GM23338 (cell line): ENCODE results near the gene YY2. TPM values are rescaled to one million over a fixed set of nuclear protein-coding genes. Genes with fewer than 3 reads are reported as not detected.

ENCODE experiments used
- ATAC-seq: fragments of 200-7000 bp; cut with Tn5 transposase; 3 replicates; pipeline ENCODE4 v1.9.1; 2020
- DNase-seq: peaks from one replicate; pipeline ENCODE4 v3.0.0-alpha.2; 2015; ENCODE audit warnings: low spot score
- H2AFZ ChIP-seq: fragments of 200-600 bp; sonication (generic); 2 replicates; pipeline ENCODE4 v1.8.0; 2016; ENCODE audit warnings: antibody characterized with exemption, mild to moderate bottlenecking, moderate library complexity
- H3F3A ChIP-seq: fragments of 200-600 bp; sonication (generic); replicated peaks from 2 replicates; pipeline ENCODE4 v1.8.0; 2017; ENCODE audit warnings: antibody characterized with exemption, mixed run types, low read depth
- H3K27ac ChIP-seq: fragments of 200-600 bp; sonication (generic); 2 replicates; pipeline ENCODE4 v1.6.1; 2016; ENCODE audit warnings: low read depth
- H3K27me3 ChIP-seq: fragments of 200-600 bp; sonication (generic); 2 replicates; pipeline ENCODE4 v1.8.0; 2016; ENCODE audit warnings: mild to moderate bottlenecking, mixed run types, moderate library complexity; ENCODE audit not compliant: insufficient read depth
- H3K36me3 ChIP-seq: fragments of 200-600 bp; sonication (generic); 2 replicates; pipeline ENCODE4 v1.8.0; 2016; ENCODE audit warnings: mild to moderate bottlenecking; ENCODE audit not compliant: insufficient read depth
- H3K4me1 ChIP-seq: fragments of 200-600 bp; sonication (generic); 2 replicates; pipeline ENCODE4 v1.8.0; 2016; ENCODE audit warnings: mild to moderate bottlenecking, moderate library complexity; ENCODE audit not compliant: insufficient read depth
- H3K4me2 ChIP-seq: fragments of 200-600 bp; sonication (generic); 2 replicates; pipeline ENCODE4 v1.7.1; 2017; ENCODE audit warnings: mixed run types
- H3K4me3 ChIP-seq: fragments of 200-600 bp; sonication (generic); 2 replicates; pipeline ENCODE4 v1.6.1; 2016; ENCODE audit warnings: mixed run types
- H3K79me2 ChIP-seq: fragments of 200-600 bp; sonication (generic); replicated peaks from 2 replicates; pipeline ENCODE4 v1.8.0; 2017; ENCODE audit warnings: mild to moderate bottlenecking; ENCODE audit not compliant: insufficient read depth
- H3K9me2 ChIP-seq: fragments of 200-600 bp; sonication (generic); 2 replicates; pipeline ENCODE4 v1.8.0; 2017; ENCODE audit not compliant: insufficient read depth
- H4K20me1 ChIP-seq: fragments of 200-600 bp; sonication (generic); replicated peaks from 2 replicates; pipeline ENCODE4 v1.8.0; 2017; ENCODE audit warnings: mild to moderate bottlenecking; ENCODE audit not compliant: insufficient read depth
- H3K27ac Mint-ChIP-seq: 2 replicates; pipeline ENCODE4 v1.8.0; 2020; ENCODE audit warnings: inconsistent platforms, mild to moderate bottlenecking, moderate library complexity, mixed read lengths
- H3K27me3 Mint-ChIP-seq: 3 replicates; pipeline ENCODE4 v1.8.0; 2022; ENCODE audit warnings: low read depth, mild to moderate bottlenecking, moderate library complexity, mixed read lengths, inconsistent platforms; ENCODE audit not compliant: insufficient read depth, poor library complexity
- H3K36me3 Mint-ChIP-seq: 3 replicates; pipeline ENCODE4 v1.8.0; 2021; ENCODE audit warnings: low read depth, mild to moderate bottlenecking, inconsistent platforms, moderate library complexity, mixed read lengths
- H3K4me1 Mint-ChIP-seq: 3 replicates; pipeline ENCODE4 v1.8.0; 2020; ENCODE audit warnings: mild to moderate bottlenecking, inconsistent platforms, mixed read lengths
- H3K4me3 Mint-ChIP-seq: 3 replicates; pipeline ENCODE4 v1.8.0; 2021; ENCODE audit warnings: moderate library complexity, mild to moderate bottlenecking, inconsistent platforms, mixed read lengths
- H3K9me3 Mint-ChIP-seq: 3 replicates; pipeline ENCODE4 v1.8.0; 2020; ENCODE audit warnings: moderate library complexity, mild to moderate bottlenecking, inconsistent platforms, mixed read lengths
- CREB1 ChIP-seq: fragments of 250-450 bp; sonication (Bioruptor Pico); IDR thresholded peaks from 2 replicates; pipeline ENCODE4 v1.5.0; 2020; ENCODE audit warnings: low read depth, mild to moderate bottlenecking, moderate library complexity
- EZH2 ChIP-seq: fragments of 200-600 bp; sonication (generic); IDR thresholded peaks from one replicate; pipeline ENCODE4 v1.8.0; 2017; ENCODE audit warnings: antibody characterized with exemption, mild to moderate bottlenecking, low read depth; ENCODE audit not compliant: unreplicated experiment
- EZH2phosphoT487 ChIP-seq: fragments of 200-600 bp; sonication (generic); IDR thresholded peaks from one replicate; pipeline ENCODE4 v1.8.1; 2018; ENCODE audit warnings: antibody characterized with exemption; ENCODE audit not compliant: unreplicated experiment
- JUNB ChIP-seq: IDR thresholded peaks from one replicate; pipeline ENCODE4 v1.6.1; 2016; ENCODE audit warnings: antibody characterized with exemption; ENCODE audit not compliant: unreplicated experiment
- NANOG ChIP-seq: IDR thresholded peaks from 2 replicates; pipeline ENCODE4 v1.6.1; 2016; ENCODE audit warnings: antibody characterized with exemption, borderline replicate concordance
- POLR2AphosphoS5 ChIP-seq: IDR thresholded peaks from 2 replicates; pipeline ENCODE4 v1.6.1; 2016; ENCODE audit warnings: antibody characterized with exemption, low read depth
- STAT1 ChIP-seq: IDR thresholded peaks from one replicate; pipeline ENCODE4 v1.6.1; 2016; ENCODE audit warnings: antibody characterized with exemption; ENCODE audit not compliant: unreplicated experiment
- ZNF114 ChIP-seq: fragments of 250-450 bp; sonication (Bioruptor Pico); IDR thresholded peaks from 2 replicates; pipeline ENCODE4 v1.5.0; 2020; ENCODE audit warnings: mild to moderate bottlenecking, moderate library complexity
- polyA plus RNA-seq: library from polyadenylated mRNA; unstranded; fragments of >200 nt; fragmentation: Nextera tagmentation; extraction: Ambion mirVana; gene quantifications from 2 replicates; pipeline ENCODE4 v1.2.1, GENCODE V29; 2016
- total RNA-seq: library from RNA; depleted of rRNA; stranded (reverse); fragments of >200 nt; shearing (Covaris generic); gene quantifications from 2 replicates; pipeline ENCODE4 v1.2.3, GENCODE V29; 2014
- TF ChIP-seq, protein P1 (sequence below): IDR thresholded peaks from one replicate; pipeline ENCODE4 v1.6.1; 2018; ENCODE audit warnings: antibody characterized with exemption; ENCODE audit not compliant: unreplicated experiment

The YY2 gene
- total and polyA plus RNA-seq, 2 experiments from 2014 or later: 1.0 to 1.3 TPM

DNA sequence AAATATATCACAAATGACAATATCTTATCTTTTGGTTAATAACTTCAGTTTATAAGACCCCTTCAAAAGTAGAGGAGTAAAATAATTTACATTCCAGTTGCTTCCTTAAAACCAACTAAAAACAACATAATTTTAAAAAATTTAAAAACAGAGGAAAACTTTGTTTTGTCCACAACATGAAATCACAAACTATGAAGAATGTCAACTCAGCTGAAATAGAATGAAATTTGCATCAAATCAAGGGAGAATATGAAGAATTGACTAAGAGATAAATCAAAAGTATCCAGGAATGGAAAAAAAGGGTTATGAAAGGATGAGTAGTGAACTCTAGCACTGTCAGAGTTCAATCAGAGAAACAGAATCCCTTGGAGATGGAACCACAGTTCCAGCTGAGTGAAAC lies 2.2 kb upstream of the YY2 start (continued):
- TF ChIP-seq ZNF114 (CRISPR knock-in tag) (no peak), JUNB (no peak), EZH2phosphoT487 (no peak), CREB1 (CRISPR knock-in tag) (no peak), EZH2 (no peak)
- TF ChIP-seq, protein P1, sequence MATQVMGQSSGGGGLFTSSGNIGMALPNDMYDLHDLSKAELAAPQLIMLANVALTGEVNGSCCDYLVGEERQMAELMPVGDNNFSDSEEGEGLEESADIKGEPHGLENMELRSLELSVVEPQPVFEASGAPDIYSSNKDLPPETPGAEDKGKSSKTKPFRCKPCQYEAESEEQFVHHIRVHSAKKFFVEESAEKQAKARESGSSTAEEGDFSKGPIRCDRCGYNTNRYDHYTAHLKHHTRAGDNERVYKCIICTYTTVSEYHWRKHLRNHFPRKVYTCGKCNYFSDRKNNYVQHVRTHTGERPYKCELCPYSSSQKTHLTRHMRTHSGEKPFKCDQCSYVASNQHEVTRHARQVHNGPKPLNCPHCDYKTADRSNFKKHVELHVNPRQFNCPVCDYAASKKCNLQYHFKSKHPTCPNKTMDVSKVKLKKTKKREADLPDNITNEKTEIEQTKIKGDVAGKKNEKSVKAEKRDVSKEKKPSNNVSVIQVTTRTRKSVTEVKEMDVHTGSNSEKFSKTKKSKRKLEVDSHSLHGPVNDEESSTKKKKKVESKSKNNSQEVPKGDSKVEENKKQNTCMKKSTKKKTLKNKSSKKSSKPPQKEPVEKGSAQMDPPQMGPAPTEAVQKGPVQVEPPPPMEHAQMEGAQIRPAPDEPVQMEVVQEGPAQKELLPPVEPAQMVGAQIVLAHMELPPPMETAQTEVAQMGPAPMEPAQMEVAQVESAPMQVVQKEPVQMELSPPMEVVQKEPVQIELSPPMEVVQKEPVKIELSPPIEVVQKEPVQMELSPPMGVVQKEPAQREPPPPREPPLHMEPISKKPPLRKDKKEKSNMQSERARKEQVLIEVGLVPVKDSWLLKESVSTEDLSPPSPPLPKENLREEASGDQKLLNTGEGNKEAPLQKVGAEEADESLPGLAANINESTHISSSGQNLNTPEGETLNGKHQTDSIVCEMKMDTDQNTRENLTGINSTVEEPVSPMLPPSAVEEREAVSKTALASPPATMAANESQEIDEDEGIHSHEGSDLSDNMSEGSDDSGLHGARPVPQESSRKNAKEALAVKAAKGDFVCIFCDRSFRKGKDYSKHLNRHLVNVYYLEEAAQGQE: no peak

DNA sequence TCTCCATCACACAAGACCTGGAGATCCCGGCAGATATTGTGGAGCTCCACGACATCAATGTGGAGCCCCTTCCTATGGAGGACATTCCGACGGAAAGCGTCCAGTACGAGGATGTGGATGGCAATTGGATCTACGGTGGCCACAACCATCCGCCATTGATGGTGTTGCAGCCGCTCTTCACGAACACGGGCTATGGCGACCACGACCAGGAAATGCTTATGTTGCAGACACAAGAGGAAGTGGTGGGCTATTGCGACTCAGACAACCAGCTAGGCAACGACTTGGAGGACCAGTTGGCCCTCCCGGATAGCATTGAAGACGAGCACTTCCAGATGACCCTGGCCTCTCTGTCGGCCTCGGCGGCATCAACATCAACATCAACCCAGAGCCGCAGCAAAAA lies 717 bp downstream of the YY2 start:
- H3K27me3 ChIP-seq: no peaks in the 10 kb centered on the region
- H3K9me2 ChIP-seq: no peaks in the 10 kb centered on the region
- no peak overlapping the region for H3K27ac ChIP-seq
- no peaks in the 10 kb centered on the region for H3F3A ChIP-seq
- no peaks in the 10 kb centered on the region for H3K79me2 ChIP-seq
- H3K27me3 Mint-ChIP-seq: no peaks in the 10 kb centered on the region
- DNase-seq: no peak
- no peak overlapping the region for H2AFZ ChIP-seq
- H3K27ac Mint-ChIP-seq: no peak overlapping the region
- H3K4me3 ChIP-seq: no peak overlapping the region
- H4K20me1 ChIP-seq: no peaks in the 10 kb centered on the region
- H3K9me3 Mint-ChIP-seq: no peaks in the 10 kb centered on the region
- H3K4me2 ChIP-seq: no peak overlapping the region
- H3K4me3 Mint-ChIP-seq: no peak overlapping the region
- TF ChIP-seq POLR2AphosphoS5: no peak
- TF ChIP-seq, protein P1: no peak
- TF ChIP-seq NANOG: no peak
- TF ChIP-seq STAT1: no peak
- TF ChIP-seq JUNB: no peak
- no peaks in the 10 kb centered on the region for H3K4me1 ChIP-seq
- no peaks in the 10 kb centered on the region for H3K36me3 ChIP-seq
- H3K4me1 Mint-ChIP-seq: no peaks in the 10 kb centered on the region
- peaks cover 14% of the 10 kb centered on the region for H3K36me3 Mint-ChIP-seq
- no peak for ATAC-seq
